DND-41 (cell line): Measurements from ENCODE around the gene C15orf40.
"Not testable (repeated sequence)": the region's sequence is repeated elsewhere in the genome, so short reads cannot be mapped to it uniquely, and the experiment has no call there.

Source experiments
- ATAC-seq: fragments of 200-7000 bp; cut with Tn5 transposase; 3 replicates; pipeline ENCODE4 v1.9.1; 2021; ENCODE audit warnings: low read depth; ENCODE audit not compliant: insufficient read depth
- DNase-seq: peaks from one replicate; pipeline ENCODE4 v3.0.0-alpha.2; 2020
- H2AFZ ChIP-seq: 2 replicates; pipeline ENCODE4 v1.6.0; 2012; ENCODE audit warnings: low read depth, low read length
- H3K27ac ChIP-seq: 2 replicates; pipeline ENCODE4 v1.5.1; 2012; ENCODE audit warnings: low read length, inconsistent platforms
- H3K27me3 ChIP-seq: fragments of 200-600 bp; sonication (generic); 2 replicates; pipeline ENCODE4 v1.6.0; 2012; ENCODE audit warnings: low read length, mild to moderate bottlenecking, inconsistent platforms; ENCODE audit not compliant: insufficient read depth, poor library complexity
- H3K36me3 ChIP-seq: 2 replicates; pipeline ENCODE4 v1.5.1; 2012; ENCODE audit warnings: low read length, inconsistent platforms; ENCODE audit not compliant: insufficient read depth
- H3K4me1 ChIP-seq: 2 replicates; pipeline ENCODE4 v1.5.1; 2012; ENCODE audit warnings: mild to moderate bottlenecking, low read length; ENCODE audit not compliant: insufficient read depth
- H3K4me2 ChIP-seq: 2 replicates; pipeline ENCODE4 v1.6.0; 2012; ENCODE audit warnings: mild to moderate bottlenecking, moderate library complexity, low read length, inconsistent platforms; ENCODE audit not compliant: insufficient read depth
- H3K4me3 ChIP-seq, 2 experiments: fragments of 200-600 bp in 1 of 2; shearing (Covaris generic) in 1 of 2; 2 replicates each; pipeline ENCODE4 v1.5.1; 2012 to 2016; ENCODE audit warnings: inconsistent platforms in 2 of 2, low read length in 2 of 2, mild to moderate bottlenecking in 2 of 2, low read depth in 1 of 2, moderate library complexity in 1 of 2
- H3K79me2 ChIP-seq: 2 replicates; pipeline ENCODE4 v1.6.0; 2012; ENCODE audit warnings: low read length, inconsistent platforms; ENCODE audit not compliant: insufficient read depth
- H3K9ac ChIP-seq: 2 replicates; pipeline ENCODE4 v1.6.0; 2012; ENCODE audit warnings: low read depth, mild to moderate bottlenecking, inconsistent platforms, low read length, moderate library complexity
- H3K9me3 ChIP-seq: 2 replicates; pipeline ENCODE4 v1.5.1; 2012; ENCODE audit warnings: low read length, moderate library complexity, mild to moderate bottlenecking, inconsistent platforms; ENCODE audit not compliant: insufficient read depth, severe bottlenecking
- H4K20me1 ChIP-seq: 2 replicates; pipeline ENCODE4 v1.6.0; 2012; ENCODE audit warnings: low read length; ENCODE audit not compliant: insufficient read depth
- CTCF ChIP-seq: IDR thresholded peaks from 2 replicates; pipeline ENCODE4 v1.5.1; 2012; ENCODE audit warnings: borderline replicate concordance, low read length, moderate library complexity, mild to moderate bottlenecking; ENCODE audit not compliant: poor library complexity, severe bottlenecking; ENCODE audit errors: extremely low read depth
- EZH2 ChIP-seq: IDR thresholded peaks from 3 replicates; pipeline ENCODE4 v1.6.1; 2012; ENCODE audit warnings: borderline replicate concordance, low read depth, mild to moderate bottlenecking, moderate library complexity, low read length, inconsistent platforms; ENCODE audit not compliant: severe bottlenecking

The C15orf40 gene

GRCh38 chr15:82944821-82945220 is 66.6 kb downstream of the C15orf40 start:
- no peak overlapping the region for H3K27ac ChIP-seq
- no peak overlapping the region for H3K4me3 ChIP-seq
- H3K27me3 ChIP-seq: no peaks in the 10 kb centered on the region
- no peaks in the 10 kb centered on the region for H3K36me3 ChIP-seq
- no peaks in the 10 kb centered on the region for H4K20me1 ChIP-seq
- H3K4me2 ChIP-seq: no peak overlapping the region
- no peak overlapping the region for H3K9ac ChIP-seq
- H2AFZ ChIP-seq: no peak overlapping the region
- H3K79me2 ChIP-seq: no peaks in the 10 kb centered on the region
- no peak for ATAC-seq
- DNase-seq: no peak
- H3K9me3 ChIP-seq: no peaks in the 10 kb centered on the region
- TF ChIP-seq CTCF (no peak), EZH2 (no peak)
- no peaks in the 10 kb centered on the region for H3K4me1 ChIP-seq

- no peaks in the 10 kb centered on the region for H3K79me2 ChIP-seq
- no peak overlapping the region for H3K4me3 ChIP-seq
- H3K9me3 ChIP-seq: no peaks in the 10 kb centered on the region
- no peak for DNase-seq
- no peak overlapping the region for H3K27ac ChIP-seq
- no peaks in the 10 kb centered on the region for H3K27me3 ChIP-seq
- no peaks in the 10 kb centered on the region for H3K4me1 ChIP-seq
- H4K20me1 ChIP-seq: no peaks in the 10 kb centered on the region
- no peak for ATAC-seq
- H3K4me2 ChIP-seq: no peak overlapping the region
- no peak overlapping the region for H2AFZ ChIP-seq
- no peak overlapping the region for H3K9ac ChIP-seq
- no peaks in the 10 kb centered on the region for H3K36me3 ChIP-seq
- no peak for TF ChIP-seq CTCF
- no peak for TF ChIP-seq EZH2
Observed at GRCh38 chr15:82944056-82944455, 67.4 kb downstream of the C15orf40 start.

- ATAC-seq: no peak
- Histone ChIP-seq H3K9me3 (no peaks in the 10 kb centered on the region), H3K4me3 (no peak overlapping the region), H3K4me2 (no peak overlapping the region), H3K36me3 (no peaks in the 10 kb centered on the region), H4K20me1 (no peaks in the 10 kb centered on the region), H3K4me1 (no peaks in the 10 kb centered on the region), H3K79me2 (no peaks in the 10 kb centered on the region), H2AFZ (no peak overlapping the region), H3K27me3 (no peaks in the 10 kb centered on the region), H3K27ac (no peak overlapping the region), H3K9ac (no peak overlapping the region)
- DNase-seq: no peak
- TF ChIP-seq CTCF (no peak), EZH2 (no peak)
Observed at GRCh38 chr15:82943176-82943575, 68.3 kb downstream of the C15orf40 start.

- no peak for ATAC-seq
- DNase-seq: no peak
- TF ChIP-seq CTCF (no peak), EZH2 (no peak)
- no peaks in the 10 kb centered on the region for H3K27me3 ChIP-seq
- H3K36me3 ChIP-seq: no peaks in the 10 kb centered on the region
- no peaks in the 10 kb centered on the region for H3K9me3 ChIP-seq
- no peak overlapping the region for H3K4me2 ChIP-seq
- H4K20me1 ChIP-seq: no peaks in the 10 kb centered on the region
- H3K9ac ChIP-seq: no peak overlapping the region
- no peaks in the 10 kb centered on the region for H3K4me1 ChIP-seq
- H2AFZ ChIP-seq: no peak overlapping the region
- no peak overlapping the region for H3K27ac ChIP-seq
- no peaks in the 10 kb centered on the region for H3K79me2 ChIP-seq
- H3K4me3 ChIP-seq: no peak overlapping the region
Observed at GRCh38 chr15:82942691-82943090, 68.7 kb downstream of the C15orf40 start.

- not testable (repeated sequence) for H3K4me1 ChIP-seq, H3K9ac ChIP-seq, H3K36me3 ChIP-seq, ATAC-seq, H3K9me3 ChIP-seq, H3K79me2 ChIP-seq, H3K4me2 ChIP-seq, H4K20me1 ChIP-seq, H3K27ac ChIP-seq, H3K27me3 ChIP-seq, DNase-seq, H2AFZ ChIP-seq, H3K4me3 ChIP-seq
Observed at GRCh38 chr15:82939678-82940077, 71.8 kb downstream of the C15orf40 start.
